Inferior parietal cortex (tissue), 1 donor: ENCODE results near the gene NEDD9.

Experiments
- DNase-seq: peaks from one replicate; pipeline ENCODE4 v3.0.0-alpha.2; 2016; ENCODE audit errors: extremely low spot score

The NEDD9 gene

DNA sequence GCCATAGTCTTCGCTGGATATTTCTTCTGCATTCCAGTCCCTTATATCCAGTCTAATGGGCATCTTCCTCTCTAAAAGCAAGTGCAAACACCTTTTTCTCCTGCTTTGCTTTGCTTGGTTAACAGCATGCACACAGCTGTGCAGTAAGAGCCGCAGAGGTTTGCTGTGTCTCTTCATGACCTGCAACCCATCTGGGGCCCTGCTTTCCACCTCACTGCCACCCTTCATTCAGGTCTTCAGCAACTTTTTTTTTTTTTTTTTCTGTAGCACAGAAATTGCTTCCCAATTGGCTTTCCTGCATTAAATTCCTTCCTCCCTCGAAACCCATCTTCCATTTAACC, 14.4 kb downstream of the NEDD9 start:
- no peak for DNase-seq

DNA sequence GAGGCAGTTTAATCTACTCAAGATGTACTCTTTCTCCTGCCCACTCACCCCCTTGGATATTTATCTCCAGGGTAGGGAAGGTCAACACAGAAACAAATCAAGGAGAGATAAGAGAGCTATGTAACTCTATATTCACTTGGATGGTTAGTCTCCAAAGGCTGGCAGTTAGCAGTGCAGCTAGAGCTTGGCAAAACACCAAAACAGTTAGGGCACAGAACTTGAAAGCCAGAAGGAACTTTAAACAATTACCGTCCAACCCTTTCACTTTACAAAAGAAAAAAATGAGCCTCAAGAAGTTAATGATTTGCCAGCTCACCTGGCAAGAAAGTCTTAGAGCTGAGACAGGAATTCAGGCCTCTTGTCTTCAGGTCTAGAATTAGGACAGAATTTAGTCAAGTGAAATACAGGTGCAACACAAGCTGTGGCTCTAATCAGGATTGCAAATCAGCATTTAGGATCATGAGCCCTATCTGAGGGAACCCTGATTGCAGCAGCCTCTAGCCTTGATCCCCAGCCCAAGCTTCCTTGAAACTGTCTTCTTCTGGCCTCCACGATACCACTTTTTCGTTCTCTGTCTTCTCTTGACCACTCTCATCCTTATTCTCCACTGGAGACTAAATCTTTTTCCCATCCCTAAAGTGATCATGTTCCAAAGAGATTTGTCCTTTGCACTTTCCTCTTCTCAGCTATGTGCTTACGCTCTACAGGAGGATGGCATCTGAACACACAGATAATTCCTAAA, 14.9 kb downstream of the NEDD9 start:
- no peak for DNase-seq

DNA sequence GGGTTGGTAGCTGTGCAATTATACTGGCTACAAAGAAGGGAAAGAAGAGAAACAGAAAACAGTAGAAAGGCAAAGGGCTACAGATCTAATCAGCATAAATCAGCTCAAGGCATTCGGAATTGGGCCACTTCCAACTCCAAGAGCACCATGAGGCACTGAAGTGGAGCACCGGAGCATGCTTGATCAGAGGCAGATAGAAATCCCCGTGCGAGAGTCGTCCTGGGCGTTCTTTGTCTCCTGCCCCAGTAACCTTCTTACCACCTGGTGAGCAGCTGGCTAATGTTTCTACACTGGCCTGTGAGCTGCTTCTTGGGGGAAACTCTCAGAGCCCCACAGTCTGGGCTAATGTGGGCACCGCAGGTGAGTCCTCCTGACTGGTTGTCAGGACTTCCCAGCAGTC, 16.7 kb downstream of the NEDD9 start:
- no peak for DNase-seq

DNA sequence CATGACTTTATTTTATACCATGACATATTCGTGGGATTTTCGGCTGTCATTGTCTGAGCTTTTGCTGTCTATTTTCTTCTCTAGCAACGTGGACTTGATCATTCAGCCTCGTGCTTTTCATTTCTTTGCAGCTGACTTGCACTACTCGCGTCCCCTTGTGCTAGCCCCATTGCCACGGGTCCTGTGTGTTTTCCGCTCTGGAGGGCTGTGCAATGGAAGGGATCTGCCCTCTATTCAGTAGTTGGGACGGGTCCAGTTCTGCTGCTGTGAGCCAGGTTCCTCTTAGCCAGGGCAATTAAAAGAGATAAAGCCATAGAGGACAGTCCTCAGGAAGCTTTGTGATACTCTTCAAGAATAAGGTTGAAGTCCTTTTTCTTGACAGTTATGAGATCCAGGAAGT, 17.6 kb downstream of the NEDD9 start:
- no peak for DNase-seq

DNA sequence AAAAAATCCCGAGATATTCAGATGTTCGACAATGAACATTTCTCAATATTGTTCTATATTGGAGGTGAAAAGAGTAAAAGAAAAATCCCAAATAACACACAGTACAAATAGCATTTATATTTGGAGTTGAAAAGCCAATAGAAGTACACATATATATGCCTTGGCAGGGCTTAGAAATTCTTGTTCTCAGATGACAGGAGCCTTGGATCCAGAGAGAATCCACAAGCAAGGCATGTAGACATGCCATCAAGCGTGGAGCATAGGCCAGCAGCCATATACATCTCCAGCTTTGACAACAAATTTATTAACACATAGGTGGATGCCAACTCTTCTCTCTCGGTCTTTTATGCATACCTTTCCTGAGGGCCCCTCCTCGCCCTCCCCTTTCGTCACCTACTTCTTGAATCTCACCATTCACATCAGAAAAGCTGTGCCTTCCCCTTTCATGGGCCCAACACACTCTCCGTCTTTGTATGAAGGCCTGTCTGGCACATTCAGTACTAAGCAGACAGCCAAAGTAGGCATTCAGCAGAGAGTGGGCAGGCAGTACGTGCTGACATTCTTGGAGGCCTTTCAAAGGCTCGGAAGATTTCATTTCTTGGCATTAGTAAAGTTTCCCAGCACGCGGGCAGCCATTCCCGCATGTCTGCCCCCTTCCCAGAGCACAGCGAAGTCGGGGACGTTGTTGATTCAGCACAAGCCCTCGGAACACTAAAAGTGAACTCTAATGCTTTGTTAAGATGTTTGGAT, 18.2 kb downstream of the NEDD9 start:
- DNase-seq = peak; percentile 65

DNA sequence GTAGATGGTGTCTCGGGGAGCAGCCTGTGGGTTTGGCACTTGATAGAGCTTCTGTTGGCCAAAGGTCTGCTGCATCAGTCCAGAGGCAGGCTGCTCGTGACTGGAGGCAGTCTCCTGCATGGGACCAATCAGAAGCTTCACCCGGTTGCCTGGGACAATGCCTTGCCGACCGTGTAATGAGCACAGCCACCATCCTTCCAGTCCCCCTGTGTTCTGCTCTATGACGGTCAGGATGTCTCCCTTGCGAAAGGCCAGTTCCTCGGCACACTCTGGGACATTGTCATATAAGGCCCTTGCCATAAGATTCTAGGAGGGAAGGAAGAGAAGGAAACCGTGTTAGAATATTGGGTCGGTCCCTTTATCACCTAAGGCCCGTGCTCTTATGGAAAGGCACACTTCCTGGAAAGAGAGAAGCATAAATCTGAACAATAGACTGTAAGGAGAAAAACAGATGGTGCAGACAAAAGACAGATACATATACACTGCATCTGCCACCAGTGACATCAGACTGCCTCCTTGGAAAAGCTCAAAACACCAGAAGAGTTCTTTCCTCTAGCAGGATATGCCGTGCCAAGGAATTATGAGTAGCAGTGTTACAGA, 18.9 kb downstream of the NEDD9 start:
- DNase-seq = no peak

DNA sequence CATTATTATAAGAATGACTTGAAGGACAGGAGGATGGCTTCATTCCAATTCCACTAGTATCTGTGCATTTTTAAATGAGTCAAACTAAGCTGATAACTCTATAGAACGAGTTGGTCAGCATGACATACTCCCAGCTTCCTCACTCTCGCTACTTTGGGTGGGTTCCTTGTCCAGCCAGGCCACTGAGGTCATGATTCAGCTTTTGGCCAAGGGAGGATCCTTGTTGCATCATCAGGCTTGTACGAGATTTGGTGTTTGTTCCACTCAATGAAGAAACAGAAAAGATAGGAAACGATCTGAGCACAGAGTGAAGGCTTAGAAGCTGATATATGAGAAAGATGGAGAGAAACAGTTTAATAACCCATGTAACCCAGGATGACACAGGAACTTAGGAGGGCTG, 19.8 kb downstream of the NEDD9 start:
- no peak for DNase-seq

DNA sequence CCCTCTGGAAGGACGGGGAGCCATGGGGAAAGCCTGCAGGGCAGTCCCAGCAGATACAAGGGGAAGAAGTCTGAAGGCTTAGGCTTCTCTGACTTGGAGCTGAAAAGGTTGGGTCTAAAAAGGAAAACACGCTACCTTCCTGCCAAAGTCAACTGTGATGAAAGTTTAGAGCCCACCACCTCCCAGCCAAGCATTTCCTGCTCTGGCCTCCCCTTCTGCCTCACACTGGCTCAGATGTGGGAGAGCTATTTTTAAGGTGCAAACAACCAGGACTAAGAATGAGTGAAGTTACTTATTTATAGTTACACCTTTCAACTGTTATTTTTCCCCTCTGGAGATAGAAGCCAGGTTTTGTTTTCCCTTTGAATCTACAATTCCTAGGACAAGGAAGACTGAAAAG, 21.2 kb downstream of the NEDD9 start:
- no peak for DNase-seq

DNA sequence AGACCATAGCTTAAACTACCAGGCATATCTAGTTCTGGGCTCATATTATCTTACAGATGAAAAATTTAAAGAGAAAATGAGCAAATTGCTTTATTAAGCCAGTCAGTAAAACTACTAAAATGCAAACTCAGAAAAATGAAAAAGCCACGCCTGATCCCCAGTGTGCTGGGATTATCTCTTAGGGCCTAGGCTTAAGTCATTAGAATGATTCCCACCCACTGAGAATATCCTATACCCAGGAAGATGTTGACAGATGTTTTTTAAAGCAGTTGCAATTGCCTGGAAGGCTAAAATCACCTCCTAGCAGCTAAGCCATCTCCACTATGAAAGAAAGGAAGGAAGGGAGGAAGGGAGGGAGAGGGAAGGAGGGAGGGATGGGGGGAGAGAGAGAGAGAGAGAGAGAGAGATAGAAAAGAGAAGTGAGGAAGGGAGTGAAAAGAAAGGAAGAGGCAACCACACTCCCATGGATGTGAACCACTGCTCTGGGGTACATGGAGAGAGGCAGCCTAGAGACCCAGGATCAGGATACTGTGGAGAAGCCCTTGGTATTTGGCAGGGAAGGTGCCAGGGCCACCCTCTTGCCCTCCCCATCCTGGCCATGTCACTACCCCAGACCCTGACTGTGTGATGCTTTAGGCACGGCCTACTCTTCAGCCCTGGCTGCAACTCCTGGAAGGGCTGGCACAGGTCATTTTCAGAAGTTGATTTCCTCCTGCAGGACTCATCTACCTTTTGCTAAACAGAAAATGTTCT, 21.9 kb downstream of the NEDD9 start:
- DNase-seq = no peak

DNA sequence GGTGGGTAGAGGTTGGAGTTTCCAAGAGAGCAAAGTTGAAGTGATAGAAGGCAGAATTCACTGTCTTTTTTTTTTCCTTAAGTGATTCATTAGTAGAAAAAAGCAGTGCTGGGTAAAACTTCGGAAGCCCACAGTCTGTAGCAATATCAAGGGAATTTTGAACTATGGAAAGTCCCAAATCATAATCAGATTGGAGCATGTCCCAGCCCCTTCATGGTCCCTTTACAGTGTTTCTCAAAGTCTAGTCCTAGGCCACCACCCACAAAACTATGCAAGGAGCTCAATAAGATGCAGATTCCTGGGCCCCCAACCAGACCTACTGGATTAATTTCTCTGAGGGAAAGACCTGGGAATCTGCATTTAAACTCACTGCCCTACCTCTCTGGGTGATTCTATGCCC, 22.6 kb downstream of the NEDD9 start:
- DNase-seq = no peak

DNA sequence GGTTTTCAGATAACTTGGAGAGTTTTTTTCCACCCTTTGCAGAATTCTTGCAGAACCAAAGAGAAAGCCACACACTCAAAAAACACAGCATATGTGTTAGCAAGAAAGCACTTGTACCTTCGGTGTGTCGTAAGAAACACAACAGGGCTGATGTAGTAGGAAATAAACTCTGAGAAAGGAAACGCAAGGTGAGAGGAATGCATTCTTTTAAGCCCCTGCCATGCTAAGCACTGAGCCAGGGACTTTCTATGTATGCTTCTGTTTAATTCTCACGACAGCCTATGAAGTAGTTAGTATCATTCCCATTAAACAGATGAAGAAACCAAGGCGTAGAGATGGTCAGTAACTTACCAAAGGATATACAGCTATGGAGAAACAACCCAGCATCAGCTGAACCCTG, 23.1 kb downstream of the NEDD9 start:
- no peak for DNase-seq

DNA sequence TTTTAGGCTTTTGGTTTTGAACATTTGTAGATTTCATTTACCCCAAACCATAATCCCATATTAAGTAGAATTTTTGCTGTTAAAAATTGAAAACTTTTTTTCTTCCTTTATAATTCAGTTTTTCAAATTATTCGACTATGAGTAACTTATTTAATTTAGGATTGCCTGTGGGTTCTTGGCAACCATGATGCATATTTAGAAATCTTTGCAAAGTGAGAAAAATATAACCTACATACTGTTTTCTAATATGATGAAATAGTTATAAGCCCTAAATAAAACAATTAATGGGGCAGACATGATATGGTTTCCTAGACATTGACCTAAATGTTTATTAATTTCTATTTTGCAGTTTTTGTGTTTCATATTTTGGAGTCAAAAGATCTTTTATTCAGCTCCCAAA, 23.6 kb downstream of the NEDD9 start:
- DNase-seq = no peak

DNA sequence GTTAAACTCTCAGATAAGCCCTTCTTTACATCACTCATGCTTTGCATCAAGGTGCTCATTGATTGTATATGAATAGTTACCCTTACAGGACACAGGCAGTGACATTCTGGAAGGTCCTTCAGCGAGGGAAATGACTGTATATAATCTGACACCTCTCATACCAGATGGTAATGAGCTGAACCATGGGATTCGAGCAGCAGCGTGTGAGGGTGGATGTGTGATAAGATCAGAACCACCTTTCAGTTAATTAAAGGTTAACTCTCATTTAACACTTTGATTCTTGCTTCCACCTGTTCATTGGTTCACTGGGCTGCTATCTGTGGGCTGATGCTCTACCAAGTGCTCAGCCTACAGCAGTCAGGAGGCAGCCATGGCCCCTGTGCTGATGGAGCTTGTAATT, 24.2 kb downstream of the NEDD9 start:
- no peak for DNase-seq

DNA sequence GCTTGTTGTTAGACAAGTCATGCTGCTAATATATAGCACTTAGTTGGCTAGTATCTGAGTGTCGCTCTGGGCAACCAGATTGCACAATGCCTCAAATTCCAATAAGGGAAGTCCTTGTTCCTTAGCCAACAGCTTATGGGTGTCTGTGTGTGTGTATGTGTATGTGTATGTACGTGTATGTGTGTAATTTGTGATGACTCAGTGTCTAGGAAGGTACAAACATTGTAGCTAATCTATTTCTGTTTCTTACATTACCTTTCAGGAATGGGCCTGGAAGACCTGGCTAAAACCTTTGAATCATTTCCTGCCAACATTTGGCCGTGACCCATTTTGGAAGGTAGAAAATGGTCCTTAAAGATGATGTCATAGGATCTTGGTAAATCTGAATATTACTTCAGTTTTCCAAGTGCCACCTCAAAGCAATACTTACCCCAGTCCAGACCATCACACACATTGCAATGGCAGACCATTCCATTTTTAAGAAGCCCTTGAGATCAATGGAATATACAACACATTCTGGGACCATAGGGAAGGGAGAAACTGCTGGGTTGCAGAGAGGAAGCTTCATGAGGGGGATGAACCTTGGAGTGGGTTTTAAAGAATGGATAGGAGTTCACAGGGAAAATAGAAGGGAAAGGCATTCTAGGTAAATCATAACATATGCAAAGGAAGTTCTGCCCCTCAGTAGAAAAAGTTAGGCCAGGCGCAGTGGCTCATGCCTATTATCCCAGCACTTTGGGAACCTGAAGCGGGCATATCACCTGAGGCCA, 25.1 kb downstream of the NEDD9 start:
- peak; percentile 30 for DNase-seq

DNA sequence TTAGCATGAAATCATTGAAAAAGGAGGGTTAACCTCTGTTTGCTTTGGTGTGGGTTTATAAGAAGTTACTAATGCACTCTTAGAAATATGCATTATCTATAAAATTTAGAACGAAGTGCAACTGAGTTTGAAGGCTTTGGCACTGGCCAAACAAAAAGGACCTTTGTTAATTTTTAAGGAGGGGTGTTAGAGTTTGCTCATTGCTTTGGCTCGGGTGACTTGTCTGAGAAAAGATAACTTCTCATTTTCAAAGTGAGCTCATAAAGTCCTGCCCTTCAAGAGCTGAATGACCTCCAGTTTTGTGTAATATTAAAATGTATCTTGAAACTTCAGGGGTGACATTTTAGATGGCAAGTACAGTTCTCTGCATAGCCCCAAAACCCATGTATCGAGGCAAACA, 25.9 kb downstream of the NEDD9 start:
- DNase-seq = no peak

DNA sequence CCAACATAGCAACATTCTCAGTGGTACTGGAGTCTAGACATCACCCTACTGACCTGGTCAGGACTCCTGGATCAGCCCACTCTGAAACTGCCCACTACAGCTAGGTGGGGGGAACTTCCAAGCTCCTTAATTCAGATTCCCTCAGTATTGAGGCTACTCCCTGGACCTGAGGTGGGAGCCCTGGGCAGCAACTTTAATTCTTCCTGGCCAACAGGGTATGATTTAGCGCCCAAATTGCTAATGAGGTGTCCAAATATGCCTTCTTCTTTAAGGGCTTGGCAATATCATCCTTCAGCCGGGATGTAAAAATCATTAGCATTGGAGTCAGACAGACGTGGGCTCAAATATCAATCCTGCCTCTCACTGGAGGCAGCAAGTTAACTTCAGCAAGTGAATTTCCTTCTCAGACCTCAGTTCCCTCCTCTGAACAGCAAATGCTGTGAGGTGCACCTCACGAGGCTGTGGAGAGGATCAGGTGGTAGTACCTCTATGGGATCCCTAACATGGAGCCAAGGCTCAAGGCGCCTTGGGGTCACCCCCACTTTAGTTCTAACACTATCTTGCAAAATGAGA, 27.6 kb downstream of the NEDD9 start:
- DNase-seq = no peak

DNA sequence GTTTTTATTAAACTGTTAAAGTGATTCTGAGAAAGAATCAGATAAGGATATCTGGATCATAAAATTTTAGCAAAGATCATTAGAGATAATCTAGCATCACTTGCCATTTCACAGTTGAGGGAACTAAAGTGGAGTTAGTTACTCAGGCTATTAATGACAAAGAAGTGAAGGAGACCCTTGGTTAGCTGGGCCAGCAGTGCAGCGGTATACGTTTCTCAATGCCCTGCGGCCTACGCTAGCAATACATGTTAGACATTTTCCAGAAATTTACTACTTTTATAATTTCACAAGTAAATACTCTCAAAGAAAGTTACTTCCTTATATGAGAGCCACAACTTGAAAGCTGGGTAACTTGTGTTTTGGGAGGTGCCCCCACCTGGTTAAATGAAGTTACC, 28.5 kb downstream of the NEDD9 start:
- DNase-seq = no peak

DNA sequence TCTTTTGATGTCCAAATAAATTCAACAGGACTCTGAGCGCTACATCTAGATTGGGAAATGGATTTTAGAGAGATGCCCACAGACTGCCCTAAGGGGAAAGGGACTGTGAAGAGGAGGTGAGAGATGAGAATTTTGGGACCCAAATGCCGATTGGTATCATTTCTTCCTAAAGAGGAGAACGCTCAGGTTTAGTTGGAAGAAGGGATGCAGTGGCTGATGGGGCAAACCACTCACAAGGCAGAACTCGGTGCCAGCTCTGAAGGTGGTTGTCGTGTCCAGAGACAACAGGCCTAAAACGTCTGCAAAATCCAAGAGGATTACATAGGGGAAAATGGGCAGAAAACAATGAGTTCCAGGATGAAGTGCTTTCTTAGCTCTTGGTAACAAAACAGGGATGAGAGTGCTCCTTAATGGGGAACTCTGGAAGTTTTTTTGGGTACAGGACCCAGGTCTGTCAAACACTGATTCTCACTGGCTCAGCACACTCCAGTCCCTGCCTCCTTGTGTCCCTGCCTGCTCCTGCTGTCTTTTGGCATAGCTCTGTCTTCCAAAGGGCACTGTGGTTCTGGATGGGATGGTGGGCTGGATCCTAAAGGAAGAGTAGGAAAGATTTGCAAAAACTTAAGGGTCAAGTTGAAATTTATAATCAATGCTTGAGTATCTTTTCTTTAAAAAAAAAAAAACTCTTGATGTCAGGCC, 29.0 kb downstream of the NEDD9 start:
- no peak for DNase-seq

DNA sequence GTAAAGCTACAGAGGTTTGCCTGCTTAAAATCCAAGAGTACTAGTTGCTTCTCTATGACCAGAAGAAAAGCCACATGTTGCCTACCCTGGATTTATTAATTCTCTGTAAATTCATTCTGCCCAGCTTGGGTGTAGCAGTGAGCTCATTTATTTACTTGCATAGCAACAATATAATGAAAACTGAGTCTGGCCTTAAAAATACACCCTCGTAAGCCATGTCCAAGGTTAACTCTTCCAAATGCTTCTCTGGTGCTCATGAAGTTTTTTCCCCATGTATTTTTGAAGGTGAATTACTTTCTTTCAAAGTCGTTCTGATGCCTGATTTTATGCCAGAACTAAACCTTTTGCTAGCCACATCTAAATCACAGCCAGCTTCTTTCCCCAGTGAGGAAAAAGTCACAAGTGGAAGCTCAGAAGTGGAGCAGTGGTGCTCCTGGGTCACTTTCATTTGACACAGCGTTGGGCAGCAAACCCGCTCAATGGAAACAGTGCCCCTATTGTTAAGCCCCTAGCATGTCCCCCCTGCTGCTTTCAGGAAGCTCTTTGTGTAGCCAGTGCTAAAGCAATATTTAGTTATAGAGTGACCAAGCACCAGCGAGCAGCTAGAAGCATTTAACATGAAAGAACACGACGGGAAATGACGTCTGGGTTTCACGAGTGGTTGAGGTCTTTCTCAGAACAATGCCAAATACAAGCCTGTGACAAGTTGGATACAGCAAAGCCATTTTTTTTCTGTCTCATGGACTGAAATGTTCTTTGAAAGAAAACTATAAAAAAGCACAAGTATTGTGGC, 29.8 kb downstream of the NEDD9 start:
- peak; percentile 56 for DNase-seq
